GM19239 (cell line): ENCODE results near the gene EMP2.
"Not testable (repeated sequence)": the region's sequence is repeated elsewhere in the genome, so short reads cannot be mapped to it uniquely, and the experiment has no call there.

Source experiments
- DNase-seq: peaks from one replicate; pipeline ENCODE4 v3.0.0; 2011; ENCODE audit warnings: low spot score; ENCODE audit not compliant: insufficient read length
- FAIRE-seq: peaks from 2 replicates; lab custom pipeline; 2011; peaks lifted over from hg19 to GRCh38; lab: Jason Lieb, UNC

The EMP2 gene, protein sequence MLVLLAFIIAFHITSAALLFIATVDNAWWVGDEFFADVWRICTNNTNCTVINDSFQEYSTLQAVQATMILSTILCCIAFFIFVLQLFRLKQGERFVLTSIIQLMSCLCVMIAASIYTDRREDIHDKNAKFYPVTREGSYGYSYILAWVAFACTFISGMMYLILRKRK

DNA sequence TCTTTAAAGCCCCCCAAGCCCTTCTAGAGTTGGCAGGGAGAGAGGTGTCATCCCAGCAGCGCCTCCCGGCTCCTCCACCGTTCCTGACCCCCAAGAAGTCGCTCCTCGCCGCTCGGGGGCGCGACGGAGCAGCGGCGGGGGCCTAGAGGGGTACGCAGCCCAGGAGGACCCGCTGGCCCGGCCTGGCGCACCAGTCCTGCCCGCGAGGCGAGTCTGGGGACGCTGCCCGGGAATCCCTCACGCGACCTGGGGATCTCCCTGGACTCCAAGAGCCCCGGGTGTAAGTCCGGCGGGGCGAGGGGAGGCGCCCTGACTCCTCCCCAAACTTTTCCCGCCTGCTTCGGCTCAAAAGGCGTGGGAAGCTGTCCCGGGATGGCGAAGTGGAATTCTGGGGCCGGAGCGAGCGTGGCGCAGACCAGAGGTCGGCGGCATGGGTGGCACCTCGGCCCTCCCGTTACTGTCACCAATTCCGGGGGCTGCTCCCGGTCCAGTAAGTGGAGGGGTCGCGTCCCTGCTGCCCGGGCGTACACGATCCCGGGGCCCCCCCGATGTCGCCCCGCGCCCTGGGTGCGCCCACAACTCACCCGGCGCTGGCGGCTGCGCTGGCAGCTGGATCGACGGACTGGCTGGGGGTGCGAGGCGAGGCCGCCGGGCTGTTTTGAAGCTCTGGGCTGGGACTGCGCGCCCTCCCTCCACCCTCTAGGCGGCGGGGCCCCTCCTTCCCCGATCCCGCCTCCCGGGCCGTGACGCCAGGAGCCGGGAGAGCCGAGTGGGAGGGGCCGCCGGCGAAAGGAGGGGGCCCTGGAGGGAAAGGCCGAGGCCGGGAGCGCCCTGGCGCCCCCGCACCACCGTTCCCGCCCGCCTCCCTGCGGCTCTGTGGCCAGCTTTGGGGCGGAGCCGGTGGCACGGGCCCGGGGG is at the start of gene EMP2:
EMP2 (minus strand) TSS at position 634 of the 918 bp plus-strand sequence. CDS start 32,981 bp downstream, outside the sequence.
- FAIRE-seq, result no peak
- no peak for DNase-seq

DNA sequence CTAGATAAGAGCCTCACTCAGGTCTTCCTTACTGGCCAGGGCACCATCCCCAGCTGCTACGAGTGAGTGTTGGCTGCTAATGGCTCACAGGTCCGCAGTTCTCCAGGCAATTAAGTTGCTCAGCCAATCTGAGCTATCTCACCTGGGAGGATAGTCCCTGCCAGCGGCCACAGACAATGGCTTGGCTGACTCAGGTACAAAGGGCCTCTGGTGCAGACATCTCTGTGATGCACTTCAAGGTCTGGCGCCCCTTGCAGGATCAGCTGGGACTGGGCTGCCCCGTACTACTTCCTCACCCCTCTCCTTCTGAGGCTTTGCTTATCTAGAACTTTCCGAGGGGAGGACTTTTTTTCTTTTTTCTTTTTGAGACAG is 49.2 kb upstream of the EMP2 start:
- FAIRE-seq, result no peak
- no peak for DNase-seq

DNA sequence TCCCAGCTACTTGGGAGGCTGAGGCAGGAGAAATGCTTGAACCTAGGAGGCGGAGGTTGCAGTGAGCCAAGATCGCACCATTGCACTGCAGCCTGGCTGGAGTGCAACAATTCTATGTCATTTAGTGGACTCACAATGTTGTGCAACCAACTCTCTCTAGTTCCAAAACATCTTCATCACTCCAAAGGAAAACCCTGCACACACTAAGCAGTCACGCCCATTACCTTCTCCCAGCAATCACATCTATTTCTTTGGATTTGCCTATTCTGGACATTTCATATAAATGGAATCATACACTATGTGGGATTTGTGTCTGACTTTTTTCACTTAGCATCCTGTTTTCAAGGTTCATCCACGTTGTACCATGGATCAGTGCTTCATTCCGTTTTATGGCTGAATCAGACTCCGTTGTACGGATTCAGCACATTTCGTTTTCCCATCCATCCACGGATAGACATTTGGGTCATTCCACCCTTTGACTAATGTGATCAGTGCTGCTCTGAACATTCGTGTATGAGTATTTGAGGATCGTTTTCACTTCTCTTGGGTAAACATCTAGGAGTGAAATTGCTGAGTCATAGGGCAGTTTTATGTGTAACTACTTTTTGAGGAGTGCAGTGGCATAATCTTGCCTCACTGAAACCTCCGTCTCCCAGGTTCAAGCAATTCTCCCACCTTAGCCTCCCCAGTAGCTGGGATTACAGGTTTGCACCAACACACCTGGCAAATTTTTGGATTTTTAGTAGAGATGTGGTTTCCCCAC is 45.4 kb upstream of the EMP2 start:
- FAIRE-seq (no peak), DNase-seq (no peak)

DNA sequence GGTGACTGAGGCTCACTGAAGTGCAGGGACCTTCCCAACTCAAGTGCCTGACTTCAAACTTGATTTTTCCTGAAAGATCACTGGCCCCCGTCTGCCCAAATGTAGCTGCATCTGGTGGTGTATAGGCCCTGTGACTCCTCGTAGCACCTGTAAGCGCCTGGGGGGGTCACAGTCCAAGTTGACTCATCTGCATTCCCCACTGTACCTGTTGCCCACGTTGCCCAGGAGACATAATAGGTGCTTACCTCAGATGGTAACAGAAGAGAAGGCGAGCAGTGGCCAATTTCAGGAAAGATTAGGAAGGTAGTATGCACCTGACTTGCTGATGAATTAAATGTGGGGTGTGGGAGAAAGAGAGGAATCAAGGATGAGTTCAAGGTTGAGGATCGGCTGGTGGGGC is 44.1 kb upstream of the EMP2 start:
- FAIRE-seq (no peak), DNase-seq (no peak)

DNA sequence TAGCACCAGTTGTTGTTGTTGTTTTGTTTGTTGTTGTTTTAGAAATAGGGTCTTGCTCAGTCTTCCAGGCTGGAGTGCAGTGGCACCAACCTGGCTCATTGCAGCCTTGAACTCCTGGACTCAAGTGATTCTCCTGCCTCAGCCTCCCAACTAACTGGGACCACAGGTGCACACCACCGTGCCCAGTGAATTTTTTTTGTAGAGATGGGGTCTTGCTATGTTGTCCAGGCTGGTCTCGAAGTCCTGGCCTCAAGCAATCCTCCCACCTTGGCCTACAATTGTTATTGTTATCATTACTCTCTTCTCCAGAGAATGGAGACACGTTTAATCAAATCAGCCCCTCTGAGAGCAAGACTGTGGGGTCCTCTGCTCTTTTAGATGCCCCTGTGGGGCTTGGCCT is 42.7 kb upstream of the EMP2 start:
- DNase-seq (no peak), FAIRE-seq (no peak)

DNA sequence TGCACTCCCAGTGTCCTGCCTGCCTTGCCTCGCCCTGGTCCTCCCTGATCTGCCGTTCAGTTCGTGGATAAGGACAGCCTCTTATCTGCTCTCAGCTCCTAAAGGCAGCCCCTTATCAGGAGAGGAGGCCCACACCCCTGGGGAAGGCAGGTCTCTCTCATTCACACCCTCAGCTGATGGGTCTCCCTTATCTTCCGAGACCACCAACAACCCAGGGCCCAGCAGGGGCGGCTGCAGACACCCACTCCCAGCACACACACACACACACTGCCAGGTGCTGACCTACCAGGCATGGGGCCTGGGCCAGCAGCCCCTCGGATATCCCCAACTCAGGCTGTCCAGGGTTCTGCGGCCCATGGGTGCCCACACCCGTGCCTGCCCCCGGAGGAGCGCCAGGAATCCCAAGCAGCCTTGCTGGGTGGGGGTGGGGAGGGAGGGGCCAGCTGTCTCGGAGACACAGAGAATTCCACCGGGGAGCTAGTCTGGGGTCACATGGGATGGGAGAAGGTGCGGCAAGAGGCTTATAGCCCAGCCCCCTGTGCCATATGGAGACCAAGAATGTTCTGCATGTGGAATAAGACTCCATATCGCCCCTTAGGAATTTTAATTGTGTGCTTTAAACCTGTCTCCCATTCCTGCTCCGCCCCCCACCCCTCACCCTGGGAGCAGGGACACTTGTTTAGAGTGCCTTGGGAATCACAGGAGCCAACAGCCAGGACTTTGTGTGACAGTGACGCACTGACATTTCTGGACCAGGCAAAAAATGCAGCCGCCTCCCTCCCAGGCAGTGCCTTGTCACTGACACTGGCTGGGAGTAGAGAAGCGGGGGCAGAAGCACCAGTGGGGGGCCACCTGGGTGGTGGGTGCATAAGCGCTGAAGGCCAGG is 41.9 kb upstream of the EMP2 start:
- FAIRE-seq (no peak), DNase-seq (no peak)

DNA sequence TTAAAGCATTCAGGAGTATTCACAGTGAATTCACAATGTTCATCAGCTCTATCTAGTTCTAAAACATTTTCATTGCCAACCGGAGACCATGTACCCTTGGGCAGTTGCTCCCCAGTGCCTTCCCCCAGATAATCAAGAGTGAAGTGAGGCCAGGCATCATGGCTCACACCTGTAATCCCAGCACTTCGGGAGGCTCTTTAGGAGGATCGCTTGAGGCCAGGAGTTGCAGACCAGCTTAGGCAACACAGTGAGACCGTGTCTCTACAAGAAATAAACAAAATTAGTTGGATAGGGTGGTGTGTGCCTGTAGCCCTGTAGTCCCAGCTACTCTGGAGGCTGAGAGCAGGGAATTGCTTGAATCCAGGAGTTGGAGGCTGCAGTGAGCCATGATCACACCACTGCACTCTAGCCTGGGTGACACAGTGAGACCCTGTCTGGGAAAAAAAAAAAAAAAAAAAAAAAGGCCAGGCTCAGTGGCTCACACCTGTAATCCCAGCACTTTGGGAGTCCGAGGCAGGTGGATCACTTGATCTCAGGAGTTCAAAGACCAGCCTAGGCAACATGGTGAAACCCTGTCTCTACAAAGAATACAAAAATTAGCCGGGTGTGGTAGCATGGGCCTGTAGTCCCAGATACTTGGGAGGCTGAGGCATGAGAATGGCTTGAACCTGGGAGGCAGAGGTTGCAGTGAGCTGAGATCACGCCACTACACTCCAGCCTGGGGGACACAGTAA is 41.0 kb upstream of the EMP2 start:
- DNase-seq, FAIRE-seq: not testable (repeated sequence)

DNA sequence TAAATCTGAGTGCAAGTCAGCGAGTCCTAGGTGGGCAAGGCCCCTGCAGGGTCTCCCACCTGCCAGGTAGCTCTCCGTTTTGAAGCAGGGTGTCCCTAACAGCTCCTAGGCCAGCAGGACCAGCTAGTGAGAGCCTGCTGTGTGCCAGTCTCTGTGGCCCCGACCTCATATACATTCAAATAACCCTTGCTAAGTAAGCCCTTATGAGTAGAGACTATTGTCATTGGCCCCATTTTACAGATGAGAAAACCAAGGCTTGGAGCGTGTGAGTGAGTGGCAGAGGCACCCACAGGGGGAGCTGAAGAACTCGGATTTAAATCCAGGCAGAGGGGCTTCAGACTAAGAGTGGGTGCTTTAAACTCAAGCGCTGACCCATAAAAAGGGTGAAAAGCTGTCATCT is 39.7 kb upstream of the EMP2 start:
- DNase-seq, result no peak
- FAIRE-seq, result no peak

DNA sequence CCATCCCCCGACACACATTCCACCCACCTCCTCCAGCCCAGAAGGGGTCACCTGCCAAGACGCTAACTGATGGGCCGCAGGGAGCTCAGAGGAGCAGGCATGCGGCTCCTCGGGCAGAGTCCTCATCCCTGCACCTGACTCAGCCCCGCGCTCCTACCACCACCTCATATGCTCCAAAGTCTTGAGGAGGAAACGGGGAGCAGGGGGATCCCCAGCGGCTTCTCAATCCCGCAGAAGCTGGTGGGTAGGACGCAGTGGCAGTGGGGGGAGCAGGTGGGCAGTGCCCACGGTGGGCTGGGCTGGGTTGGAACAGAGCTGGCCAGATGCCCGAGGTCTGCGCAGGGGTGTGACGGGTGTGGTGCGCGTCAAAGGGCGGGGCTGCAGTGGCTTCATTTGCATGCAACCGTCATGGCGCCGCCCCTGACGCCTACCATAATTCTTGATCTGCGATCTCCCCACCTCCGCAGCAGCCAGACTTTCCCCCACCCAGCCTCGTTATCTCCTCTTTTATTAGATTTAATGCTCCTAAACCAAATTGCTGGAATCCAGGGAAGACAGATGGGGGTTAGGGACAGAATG is 39.0 kb upstream of the EMP2 start:
- FAIRE-seq (no peak), DNase-seq (no peak)

DNA sequence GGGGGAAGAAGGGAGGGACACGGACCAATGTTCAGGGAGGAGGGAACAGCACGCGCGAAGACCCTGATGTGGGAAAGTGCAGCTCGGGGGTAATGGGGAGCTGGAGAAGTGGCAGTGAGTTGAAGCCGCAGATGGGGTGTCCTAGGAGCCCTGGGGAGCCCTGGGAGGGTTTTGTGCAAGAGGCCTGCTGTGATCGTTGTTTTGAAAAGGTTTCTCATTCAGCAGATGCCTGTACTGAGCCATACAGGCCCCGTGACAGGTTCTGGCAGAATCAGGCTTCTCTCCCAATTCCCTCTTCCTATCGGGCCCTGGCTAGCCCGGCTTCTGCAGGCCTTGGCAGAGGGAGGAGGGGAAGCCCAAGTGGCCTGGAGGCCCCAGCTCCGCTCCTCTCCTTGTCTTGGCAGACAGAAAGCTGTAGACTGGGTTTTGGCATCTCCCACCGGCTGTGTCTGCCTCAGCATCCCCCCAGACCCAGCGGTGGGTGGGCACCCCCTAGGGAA is 38.4 kb upstream of the EMP2 start:
- no peak for DNase-seq
- FAIRE-seq, result no peak

DNA sequence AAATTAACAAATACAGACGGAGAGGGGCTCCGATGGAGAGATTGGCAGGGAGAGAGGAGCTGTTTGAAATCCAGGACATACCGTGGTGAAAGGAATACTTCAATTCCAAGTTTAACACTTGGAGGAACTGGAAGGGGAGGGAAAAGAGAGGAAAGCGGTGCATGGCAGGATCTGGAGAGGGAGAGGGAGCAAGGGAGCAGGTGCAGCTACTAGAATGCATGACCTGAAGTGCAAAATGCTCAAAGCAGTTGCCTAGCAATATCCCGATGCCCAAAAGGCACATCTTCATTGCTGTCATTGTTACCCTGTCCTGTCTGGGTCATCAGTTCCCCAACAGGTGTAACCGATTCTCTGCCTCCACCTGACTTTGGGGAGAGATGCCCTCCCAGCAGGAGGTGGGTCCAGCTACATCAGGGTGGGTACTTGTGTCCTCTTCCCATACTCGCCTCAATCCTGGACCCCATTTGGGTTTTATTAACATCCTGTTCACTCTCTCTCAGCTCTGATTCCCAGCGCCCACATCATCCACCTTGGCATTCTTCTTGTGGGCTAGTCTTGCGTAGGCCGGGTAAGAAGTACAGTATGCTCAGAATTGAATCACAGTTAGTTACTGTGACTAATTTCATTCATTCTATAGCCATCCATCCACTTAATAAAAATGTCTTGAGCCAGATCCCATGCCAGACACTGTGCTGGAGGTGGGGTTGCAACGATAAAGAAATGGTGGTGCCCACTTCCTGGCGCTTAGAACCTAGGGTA is 37.4 kb upstream of the EMP2 start:
- FAIRE-seq (no peak), DNase-seq (no peak)

DNA sequence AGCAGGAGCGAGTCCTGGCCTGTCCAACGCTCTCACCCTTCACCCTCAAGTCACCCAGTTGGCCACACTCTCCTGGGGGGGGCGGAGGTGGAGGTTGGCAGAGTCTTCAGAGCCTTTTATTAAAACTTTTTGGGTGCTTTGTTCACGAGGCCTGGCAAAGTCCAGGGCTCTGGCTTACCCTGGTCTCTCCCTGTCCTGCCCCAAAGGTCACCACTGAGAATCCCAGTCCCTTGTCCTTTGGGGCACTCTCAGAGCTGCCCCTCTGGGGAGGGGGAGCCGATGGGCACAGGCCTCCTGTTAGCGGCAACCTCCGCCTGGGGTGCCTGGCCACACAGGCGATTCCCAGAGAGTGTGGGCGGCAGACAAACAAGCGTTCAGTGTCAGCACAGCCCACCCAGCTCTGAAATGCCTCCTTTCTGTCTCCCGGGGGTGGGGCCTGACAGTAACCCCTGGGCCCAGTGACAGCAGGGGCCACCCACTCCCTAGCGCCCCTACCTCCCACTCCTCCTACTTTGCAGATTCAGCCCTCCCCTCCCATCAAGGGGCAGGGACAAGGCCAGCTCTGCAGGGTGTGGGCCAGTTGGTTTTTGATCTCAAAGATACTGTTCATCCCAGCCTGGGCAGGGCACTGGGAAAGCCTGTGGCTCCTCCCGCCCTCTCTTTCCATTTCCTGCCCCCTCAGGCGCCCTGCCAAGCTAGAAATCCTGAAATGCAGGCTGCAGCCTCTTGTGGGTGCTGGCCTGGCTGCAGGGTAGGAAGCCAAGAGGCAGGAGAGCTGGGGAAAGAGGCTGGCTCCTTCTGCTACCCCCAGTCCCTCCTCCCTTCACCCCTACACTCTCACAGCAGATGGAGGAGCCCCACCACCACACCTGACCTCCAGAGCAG is 36.6 kb upstream of the EMP2 start:
- no peak for FAIRE-seq
- DNase-seq, result no peak

DNA sequence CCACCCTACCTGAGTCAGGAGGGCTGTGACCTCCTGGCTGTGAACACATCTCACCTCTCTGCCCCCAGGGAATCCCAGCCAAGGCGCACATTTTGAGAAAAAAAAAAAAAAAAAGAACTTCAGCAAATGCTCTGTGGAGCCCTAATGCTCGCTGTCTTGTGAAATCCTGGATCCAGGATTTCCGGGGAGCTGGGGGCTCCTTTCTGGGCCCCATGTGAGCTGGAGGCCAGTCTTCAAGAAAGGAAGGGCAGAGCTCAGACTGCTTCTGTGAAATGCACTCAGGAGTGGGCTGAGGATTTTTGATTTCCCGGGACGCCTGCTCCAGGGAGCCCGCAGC is 36.0 kb upstream of the EMP2 start:
- no peak for FAIRE-seq

DNA sequence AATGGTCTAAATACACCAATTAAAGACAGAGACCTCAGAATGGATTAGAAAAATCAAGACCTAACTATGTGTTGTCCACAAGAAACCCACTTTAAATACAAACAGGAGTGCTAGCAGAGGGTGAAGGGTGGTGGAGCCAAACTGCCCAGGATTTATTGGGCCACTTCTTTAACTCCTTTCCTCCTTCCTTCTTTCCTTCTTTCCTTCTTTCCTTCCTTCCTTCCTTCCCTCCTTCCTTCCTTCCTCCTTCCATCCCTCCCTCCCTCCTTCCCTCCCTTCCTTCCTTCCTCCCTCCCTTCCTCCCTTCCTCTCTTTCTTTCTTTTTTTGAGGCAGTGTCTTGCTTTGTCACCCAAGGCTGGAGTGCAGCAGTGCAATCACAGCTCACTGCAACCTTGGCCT is 34.3 kb upstream of the EMP2 start:
- no peak for FAIRE-seq
- DNase-seq, result no peak

More for the DNA sequence above, 36.0 kb upstream of the EMP2 start:
- DNase-seq, result no peak

DNA sequence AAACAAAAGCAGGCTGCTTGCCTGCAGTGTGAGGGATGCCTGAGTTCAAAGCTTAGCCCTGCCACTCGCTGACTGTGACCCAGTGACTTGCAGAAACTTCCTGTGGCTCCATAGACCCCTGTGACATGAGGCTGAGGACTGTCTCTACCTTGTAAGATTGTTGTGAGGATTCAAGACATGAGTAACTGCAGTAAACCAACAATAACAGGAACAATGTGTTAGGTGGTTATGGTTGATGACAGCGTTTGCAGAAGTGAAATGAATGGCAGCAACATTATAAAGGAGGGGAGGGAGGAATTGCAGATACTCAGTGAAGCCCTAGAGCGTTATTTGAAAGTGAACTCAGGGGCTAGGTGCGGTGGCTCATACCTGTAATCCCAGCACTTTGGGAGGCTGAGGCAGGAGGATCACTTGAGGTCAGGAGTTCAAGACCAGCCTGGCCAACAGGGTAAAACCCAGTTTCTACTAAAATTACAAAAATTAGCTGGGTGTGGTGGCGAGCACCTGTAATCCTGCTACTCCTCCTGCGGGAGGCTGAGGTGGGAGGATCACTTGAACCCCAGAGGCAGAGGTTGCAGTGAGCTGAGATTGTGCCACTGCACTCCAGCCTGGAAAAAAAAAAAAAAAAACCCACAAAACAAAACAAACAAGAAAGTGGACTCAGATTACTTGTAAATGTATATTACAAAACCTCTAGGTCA is 33.5 kb upstream of the EMP2 start:
- DNase-seq, result no peak
- no peak for FAIRE-seq

DNA sequence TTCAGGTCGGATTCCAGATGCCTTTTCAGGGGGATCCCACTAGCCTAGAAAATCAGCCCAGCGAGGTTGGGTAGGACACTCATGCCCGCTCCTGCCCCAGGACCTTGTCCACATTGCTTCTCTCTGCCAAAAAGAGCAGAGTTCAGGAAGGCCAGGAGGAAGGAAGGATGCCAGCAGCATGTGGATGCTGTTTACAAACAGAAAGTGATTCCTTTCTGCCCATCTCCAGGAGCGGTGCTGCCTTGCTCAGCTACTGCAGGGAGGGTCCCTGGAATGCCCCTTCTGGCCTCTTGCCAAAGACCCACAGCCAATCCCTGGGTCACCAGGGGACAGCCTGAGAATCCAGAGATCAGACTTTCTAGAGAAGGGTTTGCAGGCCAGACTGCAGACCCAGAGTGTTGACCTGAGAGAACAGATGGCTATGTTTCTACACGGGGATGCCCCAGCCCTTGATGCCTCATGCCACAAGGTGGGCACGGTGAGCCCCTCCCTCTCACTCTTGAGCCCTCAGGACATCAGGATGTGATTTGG is 32.3 kb upstream of the EMP2 start:
- DNase-seq (no peak), FAIRE-seq (no peak)
